ENCODE data around the gene GCK. TPM values are rescaled to one million over a fixed set of nuclear protein-coding genes. Genes with fewer than 3 reads are reported as not detected.

The GCK gene
- total RNA-seq, 2 experiments from 2014 or later: 0.16 TPM; not detected in 1

GRCh38 chr7:44232901-44233715 lies 43.9 kb upstream of the GCK start:
- Histone ChIP-seq H3K9me2 (ENCODE audit: insufficient read depth, low read length) (no peaks in the 10 kb centered on the region), H3K4me3 (ENCODE audit: low read depth, low read length, poor library complexity, severe bottlenecking) (no peak overlapping the region), H4K20me1 (ENCODE audit: insufficient read depth, low read length) (no peaks in the 10 kb centered on the region), H3K27ac (ENCODE audit: low read depth, low read length, poor library complexity, severe bottlenecking) (no peak overlapping the region), H3K4me1 (ENCODE audit: insufficient read depth, low read length, poor library complexity, severe bottlenecking) (no peaks in the 10 kb centered on the region), H3K36me3 (ENCODE audit: insufficient read depth, low read length) (no peaks in the 10 kb centered on the region), H3K79me2 (ENCODE audit: insufficient read depth, low read depth, low read length) (no peaks in the 10 kb centered on the region), H2AFZ (ENCODE audit: low read length) (no peak overlapping the region), H3K9me3 (ENCODE audit: low read length) (no peaks in the 10 kb centered on the region), H3K4me2 (ENCODE audit: low read length) (no peak overlapping the region)
- ChIA-PET CTCF (ENCODE audit: unreplicated experiment) (no interaction called here), POLR2A (interaction anchor here (0.6 kb wide), 1 partner anchor 503 kb away, joined by 3 read pairs; no protein-coding TSS in a partner anchor)
- no TSS peak for BruUV-seq (replicated peaks)
- TF ChIP-seq EZH2phosphoT487 (IDR thresholded peaks at IDR 0.05; ENCODE audit: borderline replicate concordance, low read depth, low read length) (no peak), CTCF (conservative IDR thresholded peaks at IDR 0.05; ENCODE audit: low read length) (0 out of 2 replicates have a peak, but pooled peaks have one; percentile 13)
- intact Hi-C loops (cut with micrococcal nuclease; ENCODE audit: unreplicated experiment): no loop called here
- no peak for DNase-seq (ENCODE audit: low spot score)

DNA sequence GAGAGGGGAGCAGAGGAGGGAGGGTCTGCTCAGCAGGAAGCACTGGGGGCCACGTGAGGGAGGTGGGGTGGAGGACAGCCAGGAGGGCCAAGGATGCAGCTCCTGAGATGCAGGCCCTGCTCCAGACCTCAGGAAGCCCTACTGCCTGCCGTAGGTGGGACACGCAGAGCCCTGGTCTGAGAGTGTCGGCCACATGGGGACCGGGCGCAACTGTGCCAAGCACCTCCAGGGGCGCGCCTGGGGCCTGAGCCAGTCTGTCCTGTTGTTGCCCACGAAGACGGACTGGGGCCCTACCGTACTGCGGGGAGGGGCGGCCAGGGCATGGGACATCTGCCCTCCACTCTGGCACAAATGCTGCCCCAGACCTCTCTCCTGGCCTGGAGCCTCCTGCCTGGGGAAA lies 43.2 kb upstream of the GCK start:
- no peak overlapping the region for H2AFZ ChIP-seq (ENCODE audit: low read length)
- ChIA-PET CTCF (ENCODE audit: unreplicated experiment) (no interaction called here), POLR2A (interaction anchor here (0.6 to 1.0 kb wide), 3 partner anchors 8 to 503 kb away, joined by 3 read pairs; no protein-coding TSS in a partner anchor)
- H3K27ac ChIP-seq (ENCODE audit: low read depth, low read length, poor library complexity, severe bottlenecking): no peak overlapping the region
- no peak for TF ChIP-seq CTCF (conservative IDR thresholded peaks at IDR 0.05; ENCODE audit: low read length)
- TF ChIP-seq EZH2phosphoT487 (IDR thresholded peaks at IDR 0.05; ENCODE audit: borderline replicate concordance, low read depth, low read length): no peak
- H3K79me2 ChIP-seq (ENCODE audit: insufficient read depth, low read depth, low read length): no peaks in the 10 kb centered on the region
- intact Hi-C loops (cut with micrococcal nuclease; ENCODE audit: unreplicated experiment): no loop called here
- no peaks in the 10 kb centered on the region for H3K4me1 ChIP-seq (ENCODE audit: insufficient read depth, low read length, poor library complexity, severe bottlenecking)
- H3K9me3 ChIP-seq (ENCODE audit: low read length): no peaks in the 10 kb centered on the region
- H4K20me1 ChIP-seq (ENCODE audit: insufficient read depth, low read length): no peaks in the 10 kb centered on the region
- H3K4me2 ChIP-seq (ENCODE audit: low read length): no peak overlapping the region
- no peaks in the 10 kb centered on the region for H3K9me2 ChIP-seq (ENCODE audit: insufficient read depth, low read length)
- no peak for DNase-seq (ENCODE audit: low spot score)
- no peaks in the 10 kb centered on the region for H3K36me3 ChIP-seq (ENCODE audit: insufficient read depth, low read length)
- BruUV-seq (replicated peaks): no TSS peak
- no peak overlapping the region for H3K4me3 ChIP-seq (ENCODE audit: low read depth, low read length, poor library complexity, severe bottlenecking)

GRCh38 chr7:44231088-44231487 lies 41.8 kb upstream of the GCK start:
- no peak for TF ChIP-seq CTCF (conservative IDR thresholded peaks at IDR 0.05; ENCODE audit: low read length)
- no peak for TF ChIP-seq EZH2phosphoT487 (IDR thresholded peaks at IDR 0.05; ENCODE audit: borderline replicate concordance, low read depth, low read length)
- H3K4me3 ChIP-seq (ENCODE audit: low read depth, low read length, poor library complexity, severe bottlenecking): no peak overlapping the region
- no peak overlapping the region for H3K27ac ChIP-seq (ENCODE audit: low read depth, low read length, poor library complexity, severe bottlenecking)
- no peaks in the 10 kb centered on the region for H3K4me1 ChIP-seq (ENCODE audit: insufficient read depth, low read length, poor library complexity, severe bottlenecking)
- H3K79me2 ChIP-seq (ENCODE audit: insufficient read depth, low read depth, low read length): no peaks in the 10 kb centered on the region
- H3K9me3 ChIP-seq (ENCODE audit: low read length): no peaks in the 10 kb centered on the region
- intact Hi-C loops (cut with micrococcal nuclease; ENCODE audit: unreplicated experiment): no loop called here
- ChIA-PET CTCF (ENCODE audit: unreplicated experiment) (interaction anchor here (1.2 kb wide), 1 partner anchor 10 kb away, joined by 4 read pairs; no protein-coding TSS in a partner anchor), POLR2A (no interaction called here)
- H4K20me1 ChIP-seq (ENCODE audit: insufficient read depth, low read length): no peaks in the 10 kb centered on the region
- H3K4me2 ChIP-seq (ENCODE audit: low read length): no peak overlapping the region
- no peak overlapping the region for H2AFZ ChIP-seq (ENCODE audit: low read length)
- H3K36me3 ChIP-seq (ENCODE audit: insufficient read depth, low read length): no peaks in the 10 kb centered on the region
- H3K9me2 ChIP-seq (ENCODE audit: insufficient read depth, low read length): no peaks in the 10 kb centered on the region
- DNase-seq (ENCODE audit: low spot score): no peak
- no TSS peak for BruUV-seq (replicated peaks)

All from OCI-LY7 (cell line).